Endothelial cell of umbilical vein (primary cell): ENCODE results near the gene ATXN1.

ENCODE experiments used
- CTCF ChIP-seq, 2 donors: IDR thresholded peaks; 1 replicate in 1 of 2; 2 replicates in 1 of 2; pipeline ENCODE4 v1.5.1; 2011; ENCODE audit warnings: low read length in 2 of 2, mild to moderate bottlenecking in 2 of 2, moderate library complexity in 2 of 2, control low read depth in 1 of 2, inconsistent platforms in 1 of 2, low read depth in 1 of 2; ENCODE audit not compliant: insufficient read depth in 1 of 2; ENCODE audit errors: extremely low read depth in 1 of 2
- EZH2 ChIP-seq: IDR thresholded peaks from 2 replicates; pipeline ENCODE4 v1.6.1; 2012; ENCODE audit warnings: borderline replicate concordance, low read depth, mild to moderate bottlenecking, moderate library complexity, low read length, inconsistent platforms; ENCODE audit not compliant: severe bottlenecking
- FOS ChIP-seq: IDR thresholded peaks from 2 replicates; pipeline ENCODE4 v1.6.1; 2011; ENCODE audit warnings: mild to moderate bottlenecking, low read length, moderate library complexity, borderline replicate concordance; ENCODE audit not compliant: insufficient read depth
- GATA2 ChIP-seq: IDR thresholded peaks from 2 replicates; pipeline ENCODE4 v1.7.0; 2011; ENCODE audit warnings: low read depth, mild to moderate bottlenecking, moderate library complexity, mixed read lengths, low read length; ENCODE audit not compliant: insufficient read length, insufficient read depth
- MAX ChIP-seq: IDR thresholded peaks from 2 replicates; pipeline ENCODE4 v1.6.1; 2011; ENCODE audit not compliant: insufficient read depth, insufficient read length
- POLR2A ChIP-seq: IDR thresholded peaks from 2 replicates; pipeline ENCODE4 v1.6.1; 2012; ENCODE audit warnings: low read depth, mild to moderate bottlenecking, control low read depth, low read length
- POLR2AphosphoS5 ChIP-seq: IDR thresholded peaks from 2 replicates; pipeline ENCODE4 v1.6.1; 2012; ENCODE audit warnings: low read depth, mild to moderate bottlenecking, control low read depth, low read length, moderate library complexity; ENCODE audit not compliant: insufficient read depth

GRCh38 chr6:16750566-16750965 is 10.7 kb downstream of the ATXN1 start:
- no peak for TF ChIP-seq MAX
- no peak for TF ChIP-seq POLR2A
- TF ChIP-seq CTCF (IDR thresholded peaks at IDR 0.05; ENCODE audit: extremely low read depth in 1 of 2, insufficient read depth in 1 of 2, low read depth in 1 of 2, low read length in 2 of 2) = no peak
- no peak for TF ChIP-seq GATA2
- no peak for TF ChIP-seq EZH2
- TF ChIP-seq POLR2AphosphoS5 = no peak
- no peak for TF ChIP-seq FOS
